IMR-90 (cell line): ENCODE data around the gene TTLL12. TPM values are rescaled to one million over a fixed set of nuclear protein-coding genes. Genes with fewer than 3 reads are reported as not detected.

Source experiments
- ATAC-seq: fragments of 200-7000 bp; cut with Tn5 transposase; 2 replicates; pipeline ENCODE4 v1.9.1; 2020; ENCODE audit warnings: low read depth, mild to moderate bottlenecking, moderate library complexity
- BruUV-seq: library from RNA; stranded (reverse); fragments of 400-500 nt; replicated peaks from 2 replicates; lab custom pipeline; 2021; lab: Mats Ljungman, UMichigan
- CTCF ChIA-PET: fragments of 300-600 bp; formaldehyde crosslinking; extraction: SDS; loops from one replicate; lab custom pipeline; 2021; ENCODE audit warnings: antibody characterized with exemption; lab: Yijun Ruan, JAX
- POLR2A ChIA-PET: fragments of 300-600 bp; sonication (Branson Sonifier 250); formaldehyde crosslinking; loops from one replicate; lab custom pipeline; 2022; ENCODE audit warnings: antibody characterized with exemption; ENCODE audit not compliant: unreplicated experiment; lab: Charles Lee
- DNase-seq: peaks from one replicate; pipeline ENCODE4 v3.0.0; 2013
- H2AFZ ChIP-seq: replicated peaks from 2 replicates; pipeline ENCODE3; 2013; ENCODE audit warnings: low read length, mild to moderate bottlenecking; ENCODE audit not compliant: poor library complexity
- H2AK5ac ChIP-seq: 2 replicates; pipeline ENCODE4 v1.6.1; 2013; ENCODE audit warnings: low read depth, low read length, inconsistent platforms
- H2AK9ac ChIP-seq: replicated peaks from 2 replicates; pipeline ENCODE3; 2013; ENCODE audit warnings: mild to moderate bottlenecking, low read depth, low read length, moderate library complexity; ENCODE audit not compliant: poor library complexity
- H2BK120ac ChIP-seq: 2 replicates; pipeline ENCODE4 v1.6.1; 2013; ENCODE audit warnings: low read depth, low read length, inconsistent platforms
- H2BK15ac ChIP-seq: 3 replicates; pipeline ENCODE4 v1.6.1; 2013; ENCODE audit warnings: low read depth, low read length, inconsistent platforms
- H2BK20ac ChIP-seq: 2 replicates; pipeline ENCODE4 v1.6.1; 2013; ENCODE audit warnings: low read depth, mild to moderate bottlenecking, inconsistent platforms, low read length, moderate library complexity
- H2BK5ac ChIP-seq: 2 replicates; pipeline ENCODE4 v1.6.1; 2013; ENCODE audit warnings: mild to moderate bottlenecking, low read depth, low read length, inconsistent platforms; ENCODE audit not compliant: poor library complexity, severe bottlenecking
- H3K14ac ChIP-seq: replicated peaks from 2 replicates; pipeline ENCODE4 v1.6.1; 2013; ENCODE audit warnings: low read depth, low read length, inconsistent platforms
- H3K18ac ChIP-seq: 2 replicates; pipeline ENCODE4 v1.6.1; 2013; ENCODE audit warnings: low read depth, low read length, control low read depth
- H3K23ac ChIP-seq: 2 replicates; pipeline ENCODE4 v1.6.1; 2013; ENCODE audit warnings: low read depth, low read length, inconsistent platforms
- H3K27ac ChIP-seq: 2 replicates; pipeline ENCODE4 v1.5.1; 2013; ENCODE audit warnings: mild to moderate bottlenecking, control low read depth, low read length; ENCODE audit not compliant: insufficient read depth
- H3K27me3 ChIP-seq: 2 replicates; pipeline ENCODE4 v1.6.1; 2013; ENCODE audit warnings: low read length; ENCODE audit not compliant: control insufficient read depth, insufficient read depth
- H3K36me3 ChIP-seq: 2 replicates; pipeline ENCODE4 v1.6.1; 2013; ENCODE audit warnings: low read length, mixed read lengths; ENCODE audit not compliant: control insufficient read depth, insufficient read depth
- H3K4ac ChIP-seq: 2 replicates; pipeline ENCODE4 v1.6.1; 2013; ENCODE audit warnings: low read depth, low read length, inconsistent platforms
- H3K4me1 ChIP-seq: 2 replicates; pipeline ENCODE4 v1.6.1; 2013; ENCODE audit warnings: low read length, mixed read lengths; ENCODE audit not compliant: control insufficient read depth, insufficient read depth
- H3K4me2 ChIP-seq: 2 replicates; pipeline ENCODE4 v1.6.1; 2013; ENCODE audit warnings: low read depth, mild to moderate bottlenecking, control low read depth, low read length, moderate library complexity
- H3K4me3 ChIP-seq: 2 replicates; pipeline ENCODE4 v1.5.1; 2013; ENCODE audit warnings: low read depth, mild to moderate bottlenecking, control low read depth, low read length, moderate library complexity; ENCODE audit not compliant: insufficient read depth
- H3K56ac ChIP-seq: 2 replicates; pipeline ENCODE4 v1.6.1; 2013; ENCODE audit warnings: low read length, inconsistent platforms; ENCODE audit not compliant: insufficient read depth; ENCODE audit errors: extremely low read depth
- H3K79me1 ChIP-seq, 2 experiments: 2 replicates each; pipeline ENCODE4 v1.6.1; 2013; ENCODE audit warnings: low read length in 2 of 2, inconsistent platforms in 1 of 2, low read depth in 1 of 2
- H3K9ac ChIP-seq: 2 replicates; pipeline ENCODE4 v1.6.1; 2013; ENCODE audit warnings: low read depth, low read length, control low read depth
- H3K9me1 ChIP-seq: 2 replicates; pipeline ENCODE4 v1.6.1; 2013; ENCODE audit warnings: low read length, inconsistent platforms; ENCODE audit not compliant: insufficient read depth
- H3K9me3 ChIP-seq: 2 replicates; pipeline ENCODE4 v1.6.1; 2013; ENCODE audit warnings: low read length; ENCODE audit not compliant: control insufficient read depth, insufficient read depth
- H4K20me1 ChIP-seq: 2 replicates; pipeline ENCODE4 v1.6.1; 2013; ENCODE audit warnings: low read length, inconsistent platforms; ENCODE audit not compliant: insufficient read depth
- H4K5ac ChIP-seq: 2 replicates; pipeline ENCODE4 v1.6.1; 2013; ENCODE audit warnings: mild to moderate bottlenecking, low read depth, low read length, control low read depth
- H4K8ac ChIP-seq, 2 experiments: 2 replicates each; pipeline ENCODE4 v1.6.1; 2013; ENCODE audit warnings: low read depth in 2 of 2, low read length in 2 of 2, control low read depth in 1 of 2, inconsistent platforms in 1 of 2
- H4K91ac ChIP-seq: 2 replicates; pipeline ENCODE4 v1.6.1; 2013; ENCODE audit warnings: low read depth, low read length, inconsistent platforms; ENCODE audit not compliant: insufficient read depth
- BHLHE40 ChIP-seq: fragments of 150-350 bp; IDR thresholded peaks from 2 replicates; pipeline ENCODE4 v1.6.1; 2016; ENCODE audit warnings: mild to moderate bottlenecking, low read depth, low read length
- CEBPB ChIP-seq: IDR thresholded peaks from 2 replicates; pipeline ENCODE4 v1.6.1; 2012; ENCODE audit warnings: low read depth, low read length, improper control_type of control experiment
- CHD1 ChIP-seq: IDR thresholded peaks from 2 replicates; pipeline ENCODE4 v1.6.1; 2012; ENCODE audit warnings: low read depth, low read length, improper control_type of control experiment
- CTCF ChIP-seq: conservative IDR thresholded peaks from 2 replicates; pipeline ENCODE4 v1.5.1; 2012; ENCODE audit warnings: mild to moderate bottlenecking, low read depth, low read length, improper control_type of control experiment
- ELK1 ChIP-seq: fragments of 150-350 bp; IDR thresholded peaks from 2 replicates; pipeline ENCODE4 v1.6.1; 2016; ENCODE audit warnings: low read depth, mild to moderate bottlenecking, low read length, moderate library complexity, borderline replicate concordance
- FOS ChIP-seq: fragments of 150-350 bp; IDR thresholded peaks from 2 replicates; pipeline ENCODE4 v1.6.1; 2016; ENCODE audit warnings: low read depth, low read length
- MAFK ChIP-seq: IDR thresholded peaks from 2 replicates; pipeline ENCODE4 v1.6.1; 2012; ENCODE audit warnings: low read depth, low read length, improper control_type of control experiment
- MAZ ChIP-seq: IDR thresholded peaks from 2 replicates; pipeline ENCODE4 v1.6.1; 2012; ENCODE audit warnings: low read depth, mild to moderate bottlenecking, low read length, improper control_type of control experiment, moderate library complexity, borderline replicate concordance
- MXI1 ChIP-seq: IDR thresholded peaks from 2 replicates; pipeline ENCODE4 v1.6.1; 2012; ENCODE audit warnings: low read depth, mild to moderate bottlenecking, low read length, moderate library complexity, borderline replicate concordance
- NFE2L2 ChIP-seq: fragments of 150-350 bp; IDR thresholded peaks from 2 replicates; pipeline ENCODE4 v1.6.1; 2016; ENCODE audit warnings: low read depth, mild to moderate bottlenecking, low read length
- POLR2A ChIP-seq: IDR thresholded peaks from 2 replicates; pipeline ENCODE4 v1.6.1; 2012; ENCODE audit warnings: mild to moderate bottlenecking, low read depth, low read length
- RAD21 ChIP-seq: IDR thresholded peaks from 2 replicates; pipeline ENCODE4 v1.6.1; 2012; ENCODE audit warnings: low read length, improper control_type of control experiment
- RCOR1 ChIP-seq: IDR thresholded peaks from 2 replicates; pipeline ENCODE4 v1.6.1; 2012; ENCODE audit warnings: mild to moderate bottlenecking, low read length, improper control_type of control experiment; ENCODE audit not compliant: insufficient replicate concordance
- RFX5 ChIP-seq: IDR thresholded peaks from 2 replicates; pipeline ENCODE4 v1.8.0; 2012; ENCODE audit warnings: low read depth, mild to moderate bottlenecking, low read length, moderate library complexity
- SMC3 ChIP-seq: fragments of 150-350 bp; IDR thresholded peaks from 2 replicates; pipeline ENCODE4 v1.6.1; 2016; ENCODE audit warnings: low read depth, mild to moderate bottlenecking, antibody characterized with exemption, low read length, moderate library complexity
- USF2 ChIP-seq: fragments of 150-350 bp; IDR thresholded peaks from 2 replicates; pipeline ENCODE4 v1.6.1; 2017; ENCODE audit warnings: mild to moderate bottlenecking, antibody characterized with exemption, low read length, low read depth
- WGBS, 2 experiments: methylation state at CpG; one replicate each; pipeline versions ENCODE4 v1.1.5 to v1.1.7; 2013; ENCODE audit warnings: missing lambda C conversion rate in 2 of 2; ENCODE audit not compliant: insufficient read length in 1 of 2; ENCODE audit errors: extremely low coverage in 2 of 2; 5-methylcytosine and 5-hydroxymethylcytosine counted together
- dilution Hi-C: fragments of 300-500 bp; cut with HindIII; formaldehyde crosslinking; loops from one replicate; pipeline ENCODE4 v1.14.3; 2018; ENCODE audit warnings: low sequenced_read_pairs; ENCODE audit not compliant: unreplicated experiment
- in situ Hi-C: fragments of 300-500 bp; cut with MboI; formaldehyde crosslinking; loops from 3 replicates; pipeline ENCODE4 v1.14.3; 2019; ENCODE audit warnings: low sequenced_read_pairs, inconsistent platforms, mixed read lengths
- intact Hi-C: fragments of 100-400 bp; cut with micrococcal nuclease; formaldehyde crosslinking; loops from 2 replicates; pipeline ENCODE4 v1.10.0; 2022
- polyA plus RNA-seq, 3 experiments: library from polyadenylated mRNA; depleted of rRNA; stranded (reverse); fragments of >200 nt; gene quantifications; 2 replicates each; pipeline ENCODE4 v1.2.3, GENCODE V29; 2012; ENCODE audit warnings: low replicate concordance in 1 of 3
- total RNA-seq: library from RNA; depleted of rRNA; stranded (reverse); fragments of >200 nt; gene quantifications from 2 replicates; pipeline ENCODE4 v1.2.3, GENCODE V29; 2012

TTLL12 gene
- total and polyA plus RNA-seq, 2 of the 4 experiments (the other 2 are of a cell fraction): 20.9 to 30.1 TPM

- Histone ChIP-seq H3K56ac (no peak overlapping the region), H3K9me1 (no peaks in the 10 kb centered on the region), H2BK5ac (no peak overlapping the region), H3K36me3 (no peaks in the 10 kb centered on the region), H3K27me3 (peaks cover 20% of the 10 kb centered on the region), H2AFZ (no peak overlapping the region), H3K4me3 (no peak overlapping the region), H3K79me1 (no peaks in the 10 kb centered on the region), H3K18ac (no peak overlapping the region), H2BK15ac (no peak overlapping the region), H3K9ac (no peak overlapping the region), H4K5ac (no peak overlapping the region), H3K4me2 (no peak overlapping the region), H3K4ac (no peak overlapping the region), H3K27ac (no peak overlapping the region), H2AK5ac (no peak overlapping the region), H4K8ac (no peak overlapping the region), H3K4me1 (no peaks in the 10 kb centered on the region), H2BK20ac (no peak overlapping the region), H3K9me3 (no peaks in the 10 kb centered on the region), H3K14ac (no peak overlapping the region), H2BK120ac (no peak overlapping the region), H4K91ac (no peak overlapping the region), H3K23ac (no peak overlapping the region), H2AK9ac (no peak overlapping the region), H4K20me1 (no peaks in the 10 kb centered on the region)
- BruUV-seq: no TSS peak
- DNase-seq: no peak
- intact Hi-C loops: no loop called here
- in situ Hi-C loops: no loop called here
- TF ChIP-seq POLR2A: no peak
- TF ChIP-seq USF2: no peak
- no peak for TF ChIP-seq RFX5
- no peak for TF ChIP-seq CHD1
- no peak for TF ChIP-seq CEBPB
- no peak for TF ChIP-seq SMC3
- TF ChIP-seq BHLHE40: no peak
- TF ChIP-seq ELK1: no peak
- TF ChIP-seq NFE2L2: no peak
- TF ChIP-seq RCOR1: no peak
- TF ChIP-seq CTCF: no peak
- no peak for TF ChIP-seq MAZ
- TF ChIP-seq FOS: no peak
- TF ChIP-seq MXI1: no peak
- TF ChIP-seq RAD21: no peak
- TF ChIP-seq MAFK: no peak
- ChIA-PET CTCF (no interaction called here), POLR2A (no interaction called here)
- dilution Hi-C loops: no loop called here
- ATAC-seq: no peak
- WGBS, 2 experiments: 47% methylated on average over 6 of the region's 12 CpGs; no CpG with 5 or more reads in 1 of the 2 experiments
Measured at GRCh38 chr22:43213962-43214361, 27.0 kb upstream of the TTLL12 start.
